GM21390 (cell line): Measurements from ENCODE around the gene IP6K3.

Source experiments
- ATAC-seq: cut with Tn5 transposase; IDR thresholded peaks from one replicate; pipeline ENCODE4 v1.9.1; 2021; ENCODE audit not compliant: unreplicated experiment

Gene IP6K3

DNA sequence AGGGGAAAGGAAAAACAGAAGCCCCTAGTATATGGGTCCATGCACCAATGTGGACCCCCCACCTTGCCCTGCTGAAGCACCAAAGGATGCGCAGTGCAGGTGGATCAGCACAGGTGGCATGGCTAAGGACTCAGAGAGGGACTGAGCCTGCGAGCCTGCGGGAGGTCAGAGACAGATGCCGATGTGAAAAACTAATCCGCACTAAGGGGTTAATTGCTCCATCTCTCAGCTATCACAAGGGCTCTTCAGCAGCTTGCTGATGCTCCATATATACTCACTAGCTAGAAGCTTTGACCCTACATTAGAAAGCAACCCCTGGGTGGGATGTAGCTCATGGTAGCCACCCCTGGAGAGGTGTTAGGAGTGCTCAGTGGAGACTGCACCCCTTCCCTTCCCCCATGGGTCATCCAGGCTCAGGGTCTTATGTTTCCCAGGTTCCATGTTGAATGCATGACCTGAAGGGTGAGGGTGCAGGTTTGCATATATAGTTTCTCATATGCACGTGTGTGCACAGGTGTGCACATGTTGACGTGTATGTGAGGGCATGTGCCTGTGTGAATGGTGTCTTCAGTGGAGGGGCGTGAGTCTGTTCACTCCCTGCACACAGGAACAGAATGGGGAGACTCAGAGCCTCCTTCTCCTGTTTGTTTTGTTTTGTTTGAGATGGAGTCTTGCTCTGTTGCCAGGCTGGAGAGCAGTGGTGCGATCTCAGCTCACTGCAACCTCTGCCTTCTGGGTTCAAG, 13.4 kb upstream of the IP6K3 start:
- no peak for ATAC-seq

DNA sequence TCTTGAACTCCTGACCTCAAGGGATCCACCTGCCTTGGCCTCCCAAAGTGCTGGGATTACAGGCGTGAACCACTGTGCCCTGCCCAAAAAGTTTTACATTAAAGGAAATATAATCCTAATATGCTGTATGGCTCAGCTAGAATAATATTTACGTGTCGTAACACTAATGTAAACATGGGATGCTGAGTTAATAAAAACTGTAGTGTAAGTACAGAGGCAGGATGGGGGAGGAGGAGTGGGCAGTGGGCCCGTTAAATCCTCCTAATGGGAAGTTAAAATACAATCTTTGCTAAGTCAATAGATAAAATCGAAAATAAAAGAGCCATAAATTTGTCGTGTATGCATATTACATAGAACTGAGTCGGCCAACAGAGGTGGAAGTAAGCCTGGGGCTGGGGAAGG, 12.1 kb upstream of the IP6K3 start:
- no peak for ATAC-seq

DNA sequence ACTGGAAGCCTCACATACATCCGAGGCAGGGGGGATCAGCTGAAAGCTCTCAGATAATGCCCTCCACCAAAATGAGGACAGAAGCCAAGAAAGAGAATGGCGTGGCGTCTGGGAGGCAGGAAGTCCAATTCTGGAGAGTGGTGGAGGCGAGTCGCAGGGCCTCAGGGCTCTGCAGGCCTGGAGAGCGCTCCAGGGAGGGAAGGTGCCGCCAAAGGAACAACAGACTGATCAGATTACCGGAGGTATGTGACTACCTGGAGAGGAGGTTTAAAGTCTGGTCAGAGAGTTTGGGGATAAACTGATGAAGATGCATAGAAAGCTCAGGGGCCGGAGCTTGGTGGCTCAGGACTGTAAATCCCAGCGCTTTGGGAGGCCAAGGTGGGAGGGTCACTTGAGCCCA, 11.2 kb upstream of the IP6K3 start:
- ATAC-seq = no peak

DNA sequence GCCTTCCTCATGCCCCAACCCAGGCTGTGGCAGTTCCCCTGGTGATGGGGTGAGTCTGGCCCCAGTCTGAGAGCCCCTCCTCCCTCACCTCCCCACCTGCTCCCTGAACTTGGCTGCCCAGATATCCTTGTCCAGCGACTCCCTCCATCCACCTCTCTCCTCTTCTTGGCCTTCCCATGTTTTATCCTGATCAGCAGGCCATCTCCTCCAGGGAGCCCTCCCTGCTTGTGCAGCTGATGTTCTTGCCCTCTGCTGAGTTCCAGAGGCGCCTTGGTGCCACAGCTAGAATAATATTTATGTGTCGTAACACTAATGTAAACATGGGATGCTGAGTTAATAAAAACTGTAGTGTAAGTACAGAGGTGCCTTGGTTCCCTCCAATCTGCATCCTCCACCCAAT, 10.4 kb upstream of the IP6K3 start:
- no peak for ATAC-seq

DNA sequence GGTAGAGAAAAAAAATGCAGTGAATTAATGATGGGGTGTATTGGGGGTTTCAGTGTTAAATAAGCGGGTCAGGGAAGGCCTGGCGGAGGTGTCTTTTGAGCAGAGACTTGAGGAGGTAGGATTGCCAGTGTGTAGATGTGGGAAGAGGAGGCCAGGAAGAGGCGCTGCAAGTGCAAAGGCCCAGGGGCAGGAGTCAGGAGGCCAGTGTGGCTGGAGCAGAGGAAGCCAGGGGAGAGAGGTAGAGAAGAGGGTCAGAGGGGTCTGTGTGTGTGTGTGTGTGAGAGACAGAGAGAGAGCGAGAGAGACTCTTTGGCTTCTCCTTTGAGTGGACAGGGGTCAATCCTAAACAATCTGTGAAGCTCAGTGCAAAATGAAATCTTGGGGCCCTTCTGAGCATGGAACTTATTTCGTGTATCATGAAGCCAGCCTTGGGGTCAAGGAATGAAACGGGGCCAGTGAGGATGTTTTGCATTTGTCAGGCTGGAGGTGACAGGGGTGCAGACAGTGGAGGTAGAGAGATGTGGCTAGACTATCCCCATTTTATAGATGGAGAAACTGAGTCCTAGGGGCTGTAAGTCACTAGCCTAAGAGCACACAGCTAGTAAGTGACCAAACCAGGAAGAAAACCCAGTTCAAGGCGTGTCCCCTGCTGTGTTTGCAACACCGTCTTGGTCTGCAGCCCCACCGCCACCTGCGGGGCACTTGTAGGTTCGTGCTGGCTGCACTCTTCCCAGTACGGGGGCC, 9.7 kb upstream of the IP6K3 start:
- ATAC-seq = no peak

DNA sequence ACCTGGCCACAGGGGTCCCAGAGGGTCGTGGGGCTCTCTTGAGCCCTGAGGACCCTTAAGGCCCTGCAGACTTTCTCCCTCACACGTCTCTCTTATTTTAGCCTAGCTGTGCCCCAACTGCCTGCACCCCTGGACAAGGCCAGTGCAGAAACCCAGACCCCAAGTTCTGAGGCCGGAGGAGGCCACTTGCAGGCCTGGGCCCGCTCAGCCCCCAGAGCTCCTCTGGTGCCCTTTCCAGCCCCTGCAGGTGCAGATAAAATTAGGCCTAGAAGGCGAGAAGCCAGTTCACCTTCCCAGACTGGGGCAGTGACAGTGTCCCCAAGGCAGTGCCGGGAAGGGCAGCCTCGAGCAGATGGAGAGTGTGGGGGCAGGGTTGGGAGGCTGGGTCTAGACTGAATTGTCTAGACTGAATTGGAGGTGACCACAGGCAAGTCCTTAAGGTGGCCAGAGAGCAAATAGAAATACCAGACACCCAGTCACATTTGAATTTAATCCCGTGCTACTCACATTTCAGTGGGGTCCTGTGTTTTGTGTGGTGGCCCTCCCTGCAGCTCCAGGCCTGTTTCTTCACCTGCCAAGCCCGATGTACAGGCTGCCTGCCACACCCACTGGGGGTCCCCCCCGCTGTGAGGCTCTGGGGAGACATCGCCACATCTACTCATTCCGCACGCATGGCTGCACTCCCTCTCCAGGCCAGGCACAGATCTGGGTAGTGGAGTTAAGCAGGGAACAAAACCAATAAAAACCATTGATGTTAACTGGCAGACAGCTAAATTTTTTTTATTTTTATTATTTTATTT, 8.6 kb upstream of the IP6K3 start:
- no peak for ATAC-seq

DNA sequence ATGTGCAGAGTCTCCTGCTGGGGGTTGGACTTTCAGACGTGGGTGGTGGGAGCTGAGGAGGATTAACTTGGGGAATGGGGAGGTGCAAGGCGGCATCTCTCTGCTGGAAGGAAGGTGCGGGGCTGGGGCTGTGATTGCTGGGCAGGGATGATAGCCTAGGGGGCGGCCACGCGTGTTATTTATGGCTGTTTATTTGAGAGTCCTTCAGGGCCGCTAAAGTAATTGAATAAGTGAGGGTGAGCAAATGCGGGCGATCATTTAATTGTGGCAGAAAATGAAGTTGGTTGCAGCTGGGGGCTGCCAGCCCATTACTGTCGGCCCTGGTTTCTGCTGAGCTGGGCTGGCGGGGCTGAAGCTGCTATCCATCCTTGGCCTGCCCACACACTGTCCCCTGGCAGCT, 7.5 kb upstream of the IP6K3 start:
- no peak for ATAC-seq

DNA sequence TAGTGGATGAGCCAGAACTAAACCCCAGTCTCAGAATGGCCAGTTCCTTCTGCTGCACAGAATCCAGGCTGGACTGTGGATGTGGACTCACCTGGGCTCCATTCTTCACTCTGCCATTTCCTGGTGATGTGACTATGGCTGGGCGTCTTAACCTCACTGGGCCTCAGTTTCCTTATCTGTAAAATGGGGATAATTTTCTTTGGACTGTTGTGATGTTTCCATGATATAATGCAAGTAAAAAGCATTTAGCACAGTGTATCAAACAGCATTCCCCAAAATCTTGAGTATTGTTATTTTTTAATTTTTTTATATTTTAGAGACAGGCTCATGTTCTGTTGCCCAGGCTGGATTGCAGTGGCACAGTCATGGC, 5.9 kb upstream of the IP6K3 start:
- no peak for ATAC-seq

DNA sequence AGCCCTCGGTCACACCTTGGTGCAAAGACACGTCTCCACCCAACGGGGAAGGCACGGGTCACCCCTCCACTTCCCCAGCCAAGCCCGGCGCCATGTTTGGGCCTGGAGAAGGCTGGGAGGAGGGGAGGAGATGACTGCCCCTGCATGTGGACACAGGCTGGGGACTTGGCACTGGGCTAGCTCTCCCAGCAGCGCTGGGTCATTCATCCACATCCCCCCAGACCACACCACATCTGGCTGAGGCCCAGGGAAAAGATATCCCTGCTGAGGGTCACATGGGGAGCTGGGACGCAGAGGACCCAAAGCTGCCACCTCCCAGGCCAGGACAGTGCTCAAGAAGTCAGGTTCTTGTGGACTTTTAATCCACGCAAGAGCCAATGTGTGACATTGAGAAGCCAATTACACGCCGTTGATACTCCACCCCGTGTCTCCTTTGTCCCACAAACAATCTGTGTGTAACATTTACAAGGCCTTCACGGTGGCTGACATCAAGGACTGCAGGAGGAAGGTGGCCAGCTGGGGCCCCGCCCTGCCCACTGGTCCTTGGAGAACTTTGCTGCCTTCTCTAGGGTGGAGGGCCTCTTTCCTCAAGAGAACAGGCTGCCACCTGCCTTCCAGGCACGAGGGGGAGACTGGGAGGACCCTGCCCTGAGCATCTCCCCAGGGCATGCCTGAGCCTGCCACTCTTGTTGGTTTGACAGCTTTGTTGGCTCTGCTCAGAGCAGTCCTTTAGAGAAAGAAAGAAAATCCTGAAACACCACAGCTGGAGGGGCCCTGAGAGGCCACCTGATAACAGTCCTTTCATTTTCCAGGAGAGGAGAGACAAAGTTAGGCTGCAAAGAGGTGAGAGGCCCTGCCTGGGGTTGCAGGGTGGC, 5.3 kb upstream of the IP6K3 start:
- no peak for ATAC-seq

DNA sequence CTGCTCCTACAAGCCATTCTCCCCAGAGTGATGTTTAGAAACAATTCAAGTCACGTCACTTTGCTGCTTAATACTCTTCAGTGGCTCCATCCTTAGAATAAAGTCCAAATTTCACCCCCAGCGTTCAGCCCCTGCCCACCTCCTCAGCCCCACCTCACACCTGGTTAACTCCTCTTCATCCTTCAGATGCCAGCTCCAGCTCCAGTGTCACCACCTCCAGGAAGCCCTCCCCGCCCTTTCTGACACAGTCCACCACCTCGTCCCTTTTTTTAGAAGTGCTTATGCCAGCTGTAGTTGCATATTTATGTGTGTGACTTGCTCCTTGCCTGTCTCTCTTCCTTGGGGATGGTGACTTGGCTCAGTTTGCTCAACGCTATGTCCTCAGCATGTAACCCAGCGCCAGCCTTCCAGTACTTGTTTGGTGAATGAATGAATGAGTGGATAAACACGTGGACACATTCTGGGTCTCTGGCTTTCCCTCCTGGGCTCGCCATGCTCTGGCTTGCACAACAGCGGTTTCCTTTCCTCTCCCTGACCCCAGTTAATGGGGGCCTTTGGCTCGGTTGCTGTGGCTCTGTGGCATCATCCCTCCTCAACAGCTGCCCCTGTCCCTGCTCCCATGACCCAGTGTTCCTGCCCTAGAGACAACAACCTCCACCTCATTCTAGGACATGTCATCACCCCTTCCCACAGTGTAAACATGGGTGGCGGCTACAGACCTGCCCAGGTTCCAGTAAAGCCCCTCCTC, 3.7 kb upstream of the IP6K3 start:
- ATAC-seq = no peak

DNA sequence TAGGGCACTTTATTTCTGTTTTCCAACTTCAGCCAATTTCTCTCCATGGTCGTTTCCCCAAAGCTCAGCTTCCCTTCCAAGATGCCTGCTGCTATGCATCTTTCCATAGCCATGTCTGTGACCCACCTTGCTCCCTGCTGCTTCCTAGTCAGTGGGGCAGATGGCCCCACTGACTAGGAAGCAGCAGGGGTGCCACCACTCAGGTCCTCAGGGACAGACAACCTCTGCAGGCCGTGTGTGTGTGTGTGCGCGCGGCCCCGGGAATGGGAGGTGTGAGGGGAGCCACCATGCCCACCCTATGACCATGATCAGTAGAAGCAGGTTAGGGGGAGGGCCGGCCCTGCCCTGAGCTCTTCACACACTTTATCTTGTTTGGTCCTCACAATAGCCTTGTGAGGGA, 2.7 kb upstream of the IP6K3 start:
- ATAC-seq = no peak

DNA sequence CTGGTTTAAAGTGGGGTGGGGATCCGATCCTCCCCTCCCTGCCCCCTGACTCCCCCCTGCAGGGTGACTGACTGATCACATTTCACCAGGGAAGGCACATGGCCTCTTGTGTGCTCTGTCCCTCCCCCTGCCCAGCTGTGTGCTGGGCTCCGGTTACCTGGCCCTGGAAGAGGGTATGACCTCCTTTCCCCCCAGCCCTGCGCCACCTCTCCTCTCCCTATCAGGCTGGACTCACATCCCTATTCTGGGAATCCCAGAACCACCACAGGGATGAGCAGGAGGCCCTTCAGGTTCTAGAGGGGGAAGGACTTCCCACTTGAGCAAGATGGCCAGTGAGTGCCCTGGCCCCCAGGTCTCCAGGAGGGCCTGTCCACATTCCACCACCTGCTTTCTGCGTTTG, 2.1 kb upstream of the IP6K3 start:
- ATAC-seq = no peak

DNA sequence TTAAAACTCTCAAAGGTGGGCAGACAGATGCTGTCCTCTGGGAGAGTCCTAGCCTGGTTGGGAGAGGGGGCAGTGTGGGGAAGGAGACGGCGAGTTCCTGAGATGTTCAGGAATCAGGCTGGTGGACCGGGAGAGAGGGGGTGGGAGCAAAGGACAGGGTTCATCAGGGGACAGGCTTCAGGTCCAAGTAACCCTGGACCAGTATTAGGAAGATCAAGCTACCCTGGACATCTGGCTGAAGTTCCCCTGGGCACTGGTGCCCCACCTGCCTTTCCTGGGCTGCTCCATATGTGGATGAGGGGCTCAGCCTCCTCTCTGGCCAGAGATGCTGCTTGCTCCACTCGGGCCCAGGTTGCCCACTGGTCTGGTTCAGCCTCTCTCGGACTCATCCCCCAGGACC, 1.1 kb upstream of the IP6K3 start:
- no peak for ATAC-seq

DNA sequence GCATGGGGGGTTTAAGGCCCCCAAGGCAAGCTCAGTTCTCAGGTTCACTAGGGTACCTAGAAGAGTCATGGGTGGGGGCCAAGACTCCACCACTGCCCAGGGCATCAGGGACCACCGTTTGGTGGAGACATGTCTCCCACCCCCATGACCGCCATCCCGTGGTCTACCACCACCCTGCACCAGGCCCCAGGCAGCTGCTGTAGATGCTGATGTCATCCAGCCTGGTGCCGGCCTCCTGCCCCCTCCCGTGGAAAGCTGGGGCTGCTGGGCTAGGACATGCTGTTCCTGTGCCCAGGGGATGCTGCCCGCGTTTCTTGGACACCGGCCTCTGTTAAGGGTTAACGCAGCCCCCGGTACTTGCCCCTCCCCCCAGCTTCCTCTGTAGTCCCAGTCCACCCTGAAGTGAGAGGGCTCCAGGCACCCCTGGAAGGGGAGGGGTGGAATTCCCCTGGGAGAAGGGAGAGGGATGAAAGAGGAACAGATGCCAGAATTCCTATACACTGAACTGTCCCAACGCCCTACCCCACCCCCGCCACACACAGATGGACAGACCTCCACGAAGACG, 587 bp downstream of the IP6K3 start:
- no peak for ATAC-seq

DNA sequence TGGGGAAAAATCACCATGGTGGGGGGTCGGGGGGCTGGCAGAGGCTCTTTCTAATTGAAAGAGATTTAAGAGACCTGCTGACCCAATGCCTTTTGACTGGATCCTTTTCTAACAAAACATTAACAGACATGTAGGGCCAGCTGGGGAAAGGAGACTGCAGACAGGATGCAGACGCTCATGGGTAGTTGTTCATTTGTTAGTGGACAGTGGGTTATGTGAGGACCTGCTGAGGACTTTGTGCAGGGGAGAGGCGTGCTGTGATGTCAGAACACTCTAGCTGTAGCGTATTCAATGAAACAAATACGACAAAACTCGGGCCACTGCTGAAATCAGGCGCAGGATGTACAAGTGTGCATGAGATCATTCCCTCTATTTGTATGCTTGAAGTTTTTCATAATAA, 1.2 kb downstream of the IP6K3 start:
- ATAC-seq = no peak

DNA sequence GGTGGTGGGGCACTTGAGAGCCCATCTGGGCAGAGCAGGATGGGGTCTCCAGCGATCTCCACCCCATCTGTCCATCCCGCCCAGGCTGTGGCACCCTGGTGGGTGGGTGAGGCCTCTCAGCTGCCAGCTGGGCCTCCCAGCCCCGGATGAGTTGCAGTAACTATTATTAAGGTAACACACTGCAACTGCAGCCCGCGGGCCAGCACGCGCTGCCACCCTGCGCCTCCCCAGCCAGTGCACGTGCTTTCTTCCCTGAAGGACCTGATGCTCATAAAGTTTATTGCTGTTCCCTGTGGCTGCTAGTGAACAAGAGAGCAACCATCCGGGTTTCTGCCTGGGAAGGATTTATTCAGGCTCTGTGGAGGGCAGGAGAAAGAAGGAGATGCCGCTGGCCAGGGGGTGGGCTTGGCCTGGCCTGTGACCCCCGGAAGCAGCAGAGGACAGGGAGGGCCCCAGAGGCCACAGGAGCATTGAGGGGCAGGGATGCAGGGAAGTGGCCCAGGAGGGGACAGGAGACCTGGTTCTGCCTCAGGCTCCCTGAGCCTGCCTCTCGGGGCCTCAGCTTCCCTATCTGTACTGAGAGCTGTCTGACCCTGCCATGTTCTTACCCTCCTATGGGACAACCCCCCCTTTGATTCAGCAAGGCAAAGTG, 1.7 kb downstream of the IP6K3 start:
- ATAC-seq = no peak

DNA sequence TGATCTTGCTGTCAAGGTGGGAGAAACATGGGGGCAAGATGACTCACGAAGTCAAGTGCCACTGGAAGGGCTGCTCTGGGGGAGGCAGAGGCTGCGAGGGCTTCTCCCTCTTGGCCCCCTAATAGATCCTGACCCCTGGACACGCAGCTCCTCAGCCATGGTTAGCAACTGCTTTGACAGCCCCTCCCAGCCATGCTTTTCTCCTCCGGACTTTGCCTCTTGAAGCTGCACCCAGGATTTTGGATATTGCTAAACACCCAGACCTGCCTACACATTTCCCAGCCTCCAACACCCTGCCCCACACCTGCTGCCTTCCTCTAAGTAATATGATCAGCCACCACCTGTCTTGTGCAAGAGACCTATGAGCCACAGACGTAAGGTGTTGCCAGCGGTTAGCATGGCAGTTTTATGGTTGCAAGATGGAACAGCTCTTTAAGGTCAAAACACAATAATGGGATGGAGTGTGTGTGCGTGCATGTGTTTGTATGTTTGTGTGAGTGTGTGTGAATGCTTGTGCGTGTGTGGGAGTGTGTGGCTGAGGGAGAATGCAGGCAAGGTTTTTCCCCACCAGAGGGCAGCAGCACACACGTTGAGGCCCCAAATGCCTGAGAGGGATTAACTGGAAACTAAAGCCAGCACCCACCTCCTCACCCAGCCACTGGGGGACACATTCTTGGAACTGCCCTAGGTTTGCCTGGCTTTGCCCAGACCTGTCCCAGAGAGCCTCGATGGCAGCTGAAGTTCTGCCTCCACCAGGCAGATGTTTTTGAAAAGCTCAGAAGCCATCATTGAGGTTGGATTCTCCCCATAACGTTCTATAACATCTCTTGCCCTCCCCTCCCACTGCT, 2.5 kb downstream of the IP6K3 start:
- ATAC-seq = no peak

DNA sequence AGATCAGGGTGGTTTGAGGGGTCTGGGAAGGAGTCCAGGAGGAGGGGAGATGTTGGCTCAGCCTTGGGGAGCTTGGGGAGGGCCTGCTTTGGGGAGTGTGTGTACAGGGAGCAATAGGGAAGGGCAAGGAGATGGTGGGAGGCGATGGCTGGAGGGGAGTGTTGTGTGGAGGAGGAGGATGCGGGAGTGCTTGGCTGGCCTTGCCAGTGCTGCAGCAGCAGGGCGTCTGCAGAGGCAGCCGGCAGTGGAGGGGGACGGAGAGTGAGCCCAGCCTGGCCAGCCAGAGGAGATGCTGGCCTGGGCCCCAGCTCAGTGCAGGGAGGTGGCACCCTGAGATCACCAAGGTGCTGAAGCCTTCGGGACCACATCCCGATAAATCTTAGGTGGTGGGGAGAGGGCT, 3.9 kb downstream of the IP6K3 start:
- no peak for ATAC-seq

DNA sequence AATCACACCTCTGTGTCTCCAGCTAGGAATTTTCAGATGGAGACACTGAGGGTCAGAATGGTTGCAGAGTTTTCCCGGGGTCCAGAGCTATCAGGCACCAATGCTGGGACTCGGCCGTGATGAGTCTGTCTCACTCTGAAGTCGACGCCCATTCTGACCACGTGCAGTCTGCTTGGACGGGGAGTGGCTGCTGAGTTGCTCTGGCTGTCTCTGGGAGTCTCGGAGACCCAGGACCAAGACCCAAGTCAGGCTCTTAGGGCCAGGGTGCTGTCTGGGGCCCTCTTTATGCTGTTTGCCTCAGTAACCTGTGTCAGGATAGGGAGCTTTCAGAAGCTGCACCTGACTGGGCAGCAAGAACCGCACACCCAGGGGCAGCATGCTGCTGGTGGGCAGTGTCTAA, 4.6 kb downstream of the IP6K3 start:
- no peak for ATAC-seq
